Lower leg skin (tissue), 4 donors: ENCODE results near the gene SOX6. TPM values are rescaled to one million over a fixed set of nuclear protein-coding genes. Genes with fewer than 3 reads are reported as not detected.

ENCODE experiments used
- DNase-seq, 2 donors: peaks; one replicate each; pipeline ENCODE4 v3.0.0-alpha.2; 2019; ENCODE audit warnings: low spot score in 2 of 2
- H3K4me3 ChIP-seq: fragments of 200-600 bp; sonication (generic); 2 replicates; pipeline ENCODE4 v1.5.1; 2017; ENCODE audit warnings: mild to moderate bottlenecking, low read depth; ENCODE audit not compliant: poor library complexity, severe bottlenecking
- POLR2A ChIP-seq, 2 donors: fragments of 450-650 bp; IDR thresholded peaks; one replicate each; pipeline ENCODE4 v1.6.1; 2016 to 2017; ENCODE audit warnings: antibody characterized with exemption in 2 of 2, mild to moderate bottlenecking in 1 of 2, moderate library complexity in 1 of 2
- WGBS, 2 donors: methylation state at CpG; one replicate each; pipeline ENCODE4 v1.1.5; 2018; 5-methylcytosine and 5-hydroxymethylcytosine counted together
- intact Hi-C: fragments of 100-400 bp; cut with DNase I; formaldehyde crosslinking; loops from one replicate; pipeline ENCODE4 v1.15.0; 2023; ENCODE audit warnings: low total_unique reads
- total RNA-seq, 4 donors: library from RNA; depleted of rRNA; stranded (reverse); fragments of >200 nt; gene quantifications; one replicate each; pipeline ENCODE4 v1.1.0, GENCODE V29; 2016
- TF ChIP-seq, protein P1 (sequence below), 3 donors: fragments of 450-650 bp; IDR thresholded peaks; one replicate each; pipeline ENCODE4 v1.5.1; 2016; ENCODE audit warnings: antibody characterized with exemption in 3 of 3, mild to moderate bottlenecking in 3 of 3, moderate library complexity in 2 of 3

SOX6 gene
- total RNA-seq, 4 donors from 2014 or later, result 11.2 to 31.8 (median 11.6) TPM

GRCh38 chr11:16356761-16357393 lies 531 bp upstream of the SOX6 start:
- no peak for DNase-seq
- 46 to 63% methylated on average over 3 of the region's 3 CpGs for WGBS, 2 donors
- no peak overlapping the region for H3K4me3 ChIP-seq
- intact Hi-C loops, result no loop called here
- TF ChIP-seq, protein P1, sequence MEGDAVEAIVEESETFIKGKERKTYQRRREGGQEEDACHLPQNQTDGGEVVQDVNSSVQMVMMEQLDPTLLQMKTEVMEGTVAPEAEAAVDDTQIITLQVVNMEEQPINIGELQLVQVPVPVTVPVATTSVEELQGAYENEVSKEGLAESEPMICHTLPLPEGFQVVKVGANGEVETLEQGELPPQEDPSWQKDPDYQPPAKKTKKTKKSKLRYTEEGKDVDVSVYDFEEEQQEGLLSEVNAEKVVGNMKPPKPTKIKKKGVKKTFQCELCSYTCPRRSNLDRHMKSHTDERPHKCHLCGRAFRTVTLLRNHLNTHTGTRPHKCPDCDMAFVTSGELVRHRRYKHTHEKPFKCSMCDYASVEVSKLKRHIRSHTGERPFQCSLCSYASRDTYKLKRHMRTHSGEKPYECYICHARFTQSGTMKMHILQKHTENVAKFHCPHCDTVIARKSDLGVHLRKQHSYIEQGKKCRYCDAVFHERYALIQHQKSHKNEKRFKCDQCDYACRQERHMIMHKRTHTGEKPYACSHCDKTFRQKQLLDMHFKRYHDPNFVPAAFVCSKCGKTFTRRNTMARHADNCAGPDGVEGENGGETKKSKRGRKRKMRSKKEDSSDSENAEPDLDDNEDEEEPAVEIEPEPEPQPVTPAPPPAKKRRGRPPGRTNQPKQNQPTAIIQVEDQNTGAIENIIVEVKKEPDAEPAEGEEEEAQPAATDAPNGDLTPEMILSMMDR (IDR thresholded peaks at IDR 0.05), result no peak
- no peak for TF ChIP-seq POLR2A (IDR thresholded peaks at IDR 0.05)

DNA sequence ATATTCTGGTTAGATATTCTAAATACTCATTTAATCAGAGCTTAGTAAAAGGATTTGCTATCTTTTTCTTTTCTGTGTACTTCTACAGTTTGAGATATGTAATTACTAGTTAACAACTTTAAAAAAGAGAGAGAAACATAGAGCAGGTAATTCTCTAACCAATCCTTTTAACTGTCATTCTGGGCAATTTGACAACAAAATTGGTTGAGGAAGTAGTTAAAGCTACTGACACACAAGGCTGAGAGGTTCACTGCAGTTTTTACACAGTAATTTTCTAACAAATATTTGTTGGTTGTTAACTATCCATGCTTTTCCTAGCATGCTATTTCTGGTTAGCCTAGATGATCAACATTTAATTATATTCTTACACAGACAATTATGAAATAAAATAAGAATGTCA lies 3.6 kb downstream of the SOX6 start:
- TF ChIP-seq POLR2A (IDR thresholded peaks at IDR 0.05), result no peak
- TF ChIP-seq, protein P1 (IDR thresholded peaks at IDR 0.05), result no peak
- no peak for DNase-seq
- intact Hi-C loops, result no loop called here
- no peak overlapping the region for H3K4me3 ChIP-seq

DNA sequence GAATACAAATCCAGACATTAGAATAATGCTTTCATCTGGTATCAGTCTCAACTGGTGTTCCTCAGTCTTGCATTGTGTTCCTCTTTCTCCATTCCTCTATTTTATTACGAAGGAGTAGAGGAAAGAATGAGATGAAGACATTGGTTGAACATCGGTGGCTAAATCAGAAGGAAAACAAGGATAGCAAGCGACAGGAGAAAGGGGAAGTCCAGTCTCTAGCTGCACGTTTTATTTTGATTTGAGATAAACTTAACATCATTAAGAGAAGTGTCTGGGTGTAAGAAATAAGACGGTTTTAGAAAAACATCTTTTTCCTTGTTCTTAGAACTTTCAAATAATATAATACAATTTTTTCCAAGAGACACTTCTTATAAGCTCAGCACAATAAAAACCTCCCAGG lies 6.2 kb downstream of the SOX6 start:
- no peak for DNase-seq
- TF ChIP-seq, protein P1 (IDR thresholded peaks at IDR 0.05), result no peak
- intact Hi-C loops, result no loop called here
- 70 to 74% methylated on average over 5 of the region's 5 CpGs for whole genome bisulfite sequencing, 2 donors
- no peak overlapping the region for H3K4me3 ChIP-seq

DNA sequence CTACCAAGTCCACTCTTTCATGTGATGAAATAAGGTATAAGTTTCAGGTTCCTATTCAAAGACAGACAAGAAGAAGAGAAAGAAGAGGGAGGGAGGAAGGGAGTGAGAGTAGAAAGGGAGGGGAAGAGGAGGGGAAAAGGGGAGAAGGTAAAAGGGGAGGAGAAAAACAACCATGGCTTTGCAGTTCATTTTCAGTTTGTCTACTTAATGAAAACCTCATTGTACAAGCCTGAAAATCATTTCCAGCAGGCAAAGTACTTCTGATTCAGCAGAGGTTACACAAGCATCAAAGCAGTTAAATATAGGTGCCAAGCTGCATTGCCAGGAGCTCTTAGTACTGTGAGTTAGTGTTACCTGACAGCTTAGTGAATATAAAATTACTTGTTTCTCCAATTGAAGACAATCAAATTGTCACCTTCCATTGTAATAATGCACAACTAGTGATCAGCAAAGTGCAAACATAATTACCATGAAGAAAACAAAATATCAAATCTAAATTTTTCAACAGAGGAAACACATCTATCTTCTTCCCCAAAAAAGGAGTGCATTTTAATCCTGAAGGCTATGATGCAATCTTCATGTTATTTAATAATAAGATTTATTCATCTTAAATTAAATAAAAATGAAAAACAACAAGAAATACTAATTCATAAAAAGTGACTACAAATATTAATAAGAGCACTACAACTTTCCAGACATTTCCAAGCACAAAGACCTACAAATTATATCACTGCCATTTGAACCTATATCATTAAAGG lies 8.2 kb downstream of the SOX6 start:
- no peak overlapping the region for H3K4me3 ChIP-seq
- intact Hi-C loops, result no loop called here
- DNase-seq, result no peak
- TF ChIP-seq, protein P1 (IDR thresholded peaks at IDR 0.05), result no peak
- no peak for TF ChIP-seq POLR2A (IDR thresholded peaks at IDR 0.05)

DNA sequence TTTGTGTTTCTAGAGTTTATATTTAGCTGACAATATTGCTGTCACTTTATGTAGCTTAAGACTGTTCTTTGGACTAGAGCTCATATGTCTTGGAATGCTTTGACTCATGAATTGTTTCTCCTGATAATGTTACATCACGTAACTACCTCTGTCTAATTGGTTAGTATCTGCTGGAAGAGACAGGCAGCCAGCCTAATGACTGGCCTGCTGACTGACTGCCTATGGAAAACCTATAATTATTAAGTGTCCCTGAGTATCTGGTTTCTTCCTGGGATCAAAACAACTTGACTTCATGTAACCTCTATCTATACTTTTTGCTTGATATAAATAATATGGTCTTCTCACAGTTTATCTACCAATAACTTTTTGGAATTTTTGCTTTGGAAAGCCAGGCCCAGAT lies 9.4 kb downstream of the SOX6 start:
- WGBS, 2 donors, result 45 to 66% methylated on average over 1 of the region's 1 CpG
- TF ChIP-seq, protein P1 (IDR thresholded peaks at IDR 0.05), result no peak
- TF ChIP-seq POLR2A (IDR thresholded peaks at IDR 0.05), result no peak
- intact Hi-C loops, result no loop called here

More for the DNA sequence above, 9.4 kb downstream of the SOX6 start:
- DNase-seq, result no peak
- H3K4me3 ChIP-seq, result no peak overlapping the region
